Measurements from ENCODE around the gene CCL8.

GRCh38 chr17:34321964-34322363, 2.7 kb downstream of the CCL8 start:
- TF ChIP-seq RARB (CRISPR knock-in tag; IDR thresholded peaks at IDR 0.05) (no peak), ISL1 (CRISPR knock-in tag; IDR thresholded peaks at IDR 0.05) (no peak), CSRNP3 (CRISPR knock-in tag; IDR thresholded peaks at IDR 0.05) (no peak), ZNF8 (CRISPR knock-in tag; IDR thresholded peaks at IDR 0.05) (no peak), ZNF565 (CRISPR knock-in tag; conservative IDR thresholded peaks at IDR 0.05; ENCODE audit: low read depth) (no peak), SNAI2 (CRISPR knock-in tag; IDR thresholded peaks at IDR 0.05) (no peak), OSR1 (CRISPR knock-in tag; IDR thresholded peaks at IDR 0.05) (no peak), PPARA (CRISPR knock-in tag; IDR thresholded peaks at IDR 0.05; ENCODE audit: borderline replicate concordance) (no peak), ARNTL (CRISPR knock-in tag; IDR thresholded peaks at IDR 0.05; ENCODE audit: borderline replicate concordance, low read depth) (no peak), ZNF70 (CRISPR knock-in tag; IDR thresholded peaks at IDR 0.05) (no peak), GLIS3 (CRISPR knock-in tag; IDR thresholded peaks at IDR 0.05) (no peak), CREB5 (CRISPR knock-in tag; IDR thresholded peaks at IDR 0.05; ENCODE audit: low read depth) (no peak), ZFP30 (CRISPR knock-in tag; IDR thresholded peaks at IDR 0.05) (no peak)
- TF ChIP-seq, protein P1, sequence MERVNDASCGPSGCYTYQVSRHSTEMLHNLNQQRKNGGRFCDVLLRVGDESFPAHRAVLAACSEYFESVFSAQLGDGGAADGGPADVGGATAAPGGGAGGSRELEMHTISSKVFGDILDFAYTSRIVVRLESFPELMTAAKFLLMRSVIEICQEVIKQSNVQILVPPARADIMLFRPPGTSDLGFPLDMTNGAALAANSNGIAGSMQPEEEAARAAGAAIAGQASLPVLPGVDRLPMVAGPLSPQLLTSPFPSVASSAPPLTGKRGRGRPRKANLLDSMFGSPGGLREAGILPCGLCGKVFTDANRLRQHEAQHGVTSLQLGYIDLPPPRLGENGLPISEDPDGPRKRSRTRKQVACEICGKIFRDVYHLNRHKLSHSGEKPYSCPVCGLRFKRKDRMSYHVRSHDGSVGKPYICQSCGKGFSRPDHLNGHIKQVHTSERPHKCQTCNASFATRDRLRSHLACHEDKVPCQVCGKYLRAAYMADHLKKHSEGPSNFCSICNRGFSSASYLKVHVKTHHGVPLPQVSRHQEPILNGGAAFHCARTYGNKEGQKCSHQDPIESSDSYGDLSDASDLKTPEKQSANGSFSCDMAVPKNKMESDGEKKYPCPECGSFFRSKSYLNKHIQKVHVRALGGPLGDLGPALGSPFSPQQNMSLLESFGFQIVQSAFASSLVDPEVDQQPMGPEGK (CRISPR knock-in tag; IDR thresholded peaks at IDR 0.05; ENCODE audit: borderline replicate concordance): no peak
